PC-3 (cell line): ENCODE measurements around the gene BIRC3. TPM values are rescaled to one million over a fixed set of nuclear protein-coding genes. Genes with fewer than 3 reads are reported as not detected.

Experiments
- ATAC-seq: fragments of 200-7000 bp; cut with Tn5 transposase; 2 replicates; pipeline ENCODE4 v1.9.1; 2020; ENCODE audit warnings: mild to moderate bottlenecking, moderate library complexity
- BruUV-seq: library from RNA; stranded (reverse); fragments of 400-500 nt; replicated peaks from 2 replicates; lab custom pipeline; 2021; lab: Mats Ljungman, UMichigan
- CTCF ChIA-PET: fragments of 300-600 bp; sonication (Branson Sonifier 250); formaldehyde crosslinking; loops from one replicate; lab custom pipeline; 2022; ENCODE audit warnings: antibody characterized with exemption; lab: Charles Lee
- POLR2A ChIA-PET: fragments of 300-600 bp; sonication (Branson Sonifier 250); formaldehyde crosslinking; loops from one replicate; lab custom pipeline; 2022; ENCODE audit warnings: antibody characterized with exemption; ENCODE audit not compliant: unreplicated experiment; lab: Charles Lee
- DNase-seq: peaks from one replicate; pipeline ENCODE4 v3.0.0-alpha.2; 2015
- H2AFZ ChIP-seq: fragments of 300-600 bp; sonication (generic); 2 replicates; pipeline ENCODE4 v1.6.0; 2016; ENCODE audit warnings: antibody characterized with exemption, low read length
- H3F3A ChIP-seq: fragments of 300-600 bp; sonication (generic); one replicate; pipeline ENCODE4 v1.6.0; 2017; ENCODE audit warnings: antibody characterized with exemption, low read length, control low read depth, mild to moderate bottlenecking; ENCODE audit not compliant: unreplicated experiment
- H3K27ac ChIP-seq: fragments of 300-600 bp; sonication (generic); 2 replicates; pipeline ENCODE4 v1.5.1; 2016; ENCODE audit warnings: mild to moderate bottlenecking, low read length
- H3K27me3 ChIP-seq: fragments of 300-600 bp; sonication (generic); 2 replicates; pipeline ENCODE4 v1.6.1; 2016; ENCODE audit warnings: low read length, mixed read lengths
- H3K36me3 ChIP-seq: fragments of 300-600 bp; sonication (generic); 2 replicates; pipeline ENCODE4 v1.6.1; 2016; ENCODE audit warnings: low read depth, mixed run types, low read length, mixed read lengths
- H3K4me1 ChIP-seq: fragments of 300-600 bp; sonication (generic); 2 replicates; pipeline ENCODE4 v1.5.1; 2016; ENCODE audit warnings: low read length; ENCODE audit not compliant: insufficient read depth
- H3K4me2 ChIP-seq: fragments of 300-600 bp; sonication (generic); 2 replicates; pipeline ENCODE4 v1.6.0; 2016; ENCODE audit warnings: low read length
- H3K4me3 ChIP-seq: fragments of 300-600 bp; sonication (generic); 2 replicates; pipeline ENCODE4 v1.5.1; 2016; ENCODE audit warnings: mild to moderate bottlenecking, low read length, mixed read lengths
- H3K79me2 ChIP-seq: fragments of 300-600 bp; sonication (generic); 2 replicates; pipeline ENCODE4 v1.6.1; 2017; ENCODE audit warnings: low read length, mixed read lengths
- H3K9ac ChIP-seq: fragments of 300-600 bp; sonication (generic); 2 replicates; pipeline ENCODE4 v1.6.0; 2016; ENCODE audit warnings: mild to moderate bottlenecking, low read length
- H3K9me2 ChIP-seq: fragments of 300-600 bp; sonication (generic); replicated peaks from 2 replicates; pipeline ENCODE4 v1.6.1; 2016; ENCODE audit warnings: mixed run types, low read length, mixed read lengths
- H3K9me3 ChIP-seq: fragments of 300-600 bp; sonication (generic); 2 replicates; pipeline ENCODE4 v1.6.1; 2016; ENCODE audit warnings: low read length, mixed read lengths
- H4K20me1 ChIP-seq: fragments of 300-600 bp; sonication (generic); 2 replicates; pipeline ENCODE4 v1.6.1; 2016; ENCODE audit warnings: low read length, mixed read lengths
- CTCF ChIP-seq: fragments of 300-600 bp; sonication (generic); conservative IDR thresholded peaks from 2 replicates; pipeline ENCODE4 v1.5.1; 2017; ENCODE audit warnings: antibody characterized with exemption, low read depth, mild to moderate bottlenecking, low read length
- EZH2 ChIP-seq: fragments of 300-600 bp; sonication (generic); IDR thresholded peaks from one replicate; pipeline ENCODE4 v1.6.1; 2017; ENCODE audit warnings: antibody characterized with exemption, mild to moderate bottlenecking, low read length; ENCODE audit not compliant: unreplicated experiment
- EZH2phosphoT487 ChIP-seq: fragments of 300-600 bp; sonication (generic); IDR thresholded peaks from 2 replicates; pipeline ENCODE4 v1.6.1; 2018; ENCODE audit warnings: mild to moderate bottlenecking, antibody characterized with exemption, low read length, borderline replicate concordance
- intact Hi-C: fragments of 100-400 bp; cut with micrococcal nuclease; formaldehyde crosslinking; loops from 2 replicates; pipeline ENCODE4 v1.9.0; 2023
- total RNA-seq: library from RNA; depleted of rRNA; stranded (reverse); fragments of >200 nt; gene quantifications from 2 replicates; pipeline ENCODE4 v1.2.3, GENCODE V29; 2014

Gene BIRC3
- total RNA-seq, 1 experiment from 2014 or later = 4.2 TPM

- H3K9me2 ChIP-seq = no peaks in the 10 kb centered on the region
- no peak overlapping the region for H2AFZ ChIP-seq
- no peaks in the 10 kb centered on the region for H3F3A ChIP-seq
- POLR2A ChIA-PET = no interaction called here
- H3K4me1 ChIP-seq = peaks cover 32% of the 10 kb centered on the region
- no peak overlapping the region for H3K4me3 ChIP-seq
- H3K9ac ChIP-seq = no peak overlapping the region
- no TSS peak for BruUV-seq
- peaks cover 22% of the 10 kb centered on the region; the same call in 1 of the 2 replicates for H3K79me2 ChIP-seq
- no peaks in the 10 kb centered on the region for H4K20me1 ChIP-seq
- no peaks in the 10 kb centered on the region for H3K36me3 ChIP-seq
- no peaks in the 10 kb centered on the region for H3K27me3 ChIP-seq
- no peaks in the 10 kb centered on the region for H3K9me3 ChIP-seq
- ATAC-seq (no peak), DNase-seq (no peak)
- intact Hi-C loops = no loop called here
- CTCF ChIA-PET = interaction anchor here (1.1 kb wide), 1 partner anchor 16 kb away, joined by 5 read pairs; no protein-coding TSS in a partner anchor
- peak overlapping the region; percentile 19 for H3K4me2 ChIP-seq
- TF ChIP-seq EZH2phosphoT487 (no peak), CTCF (no peak), EZH2 (no peak)
- no peak overlapping the region for H3K27ac ChIP-seq
These were observed 5.3 kb downstream of the BIRC3 start for GRCh38 chr11:102322560-102322959.

GRCh38 chr11:102323542-102324251 is 6.4 kb downstream of the BIRC3 start:
- H3K4me3 ChIP-seq = no peak overlapping the region
- peaks cover 21% of the 10 kb centered on the region for H3K4me1 ChIP-seq
- CTCF ChIA-PET = interaction anchor here (0.6 kb wide), 1 partner anchor 29 kb away, joined by 3 read pairs; no protein-coding TSS in a partner anchor
- H3K36me3 ChIP-seq = no peaks in the 10 kb centered on the region
- intact Hi-C loops = no loop called here
- no TSS peak for BruUV-seq
- no peaks in the 10 kb centered on the region for H3K9me2 ChIP-seq
- H3K9ac ChIP-seq = no peak overlapping the region
- H3K79me2 ChIP-seq = peaks cover 18% of the 10 kb centered on the region; the same call in 1 of the 2 replicates
- H3K27me3 ChIP-seq = no peaks in the 10 kb centered on the region
- H3K4me2 ChIP-seq = peak overlapping the region; percentile 29
- ATAC-seq = peak; percentile 42; the same call in 1 of the 2 replicates
- no peaks in the 10 kb centered on the region for H3F3A ChIP-seq
- no peak overlapping the region for H3K27ac ChIP-seq
- H3K9me3 ChIP-seq = no peaks in the 10 kb centered on the region
- no peak for TF ChIP-seq CTCF
- no peak for TF ChIP-seq EZH2phosphoT487
- TF ChIP-seq EZH2 = no peak
- no peaks in the 10 kb centered on the region for H4K20me1 ChIP-seq
- DNase-seq = peak; percentile 71
- no peak overlapping the region for H2AFZ ChIP-seq
- POLR2A ChIA-PET = no interaction called here

GRCh38 chr11:102325088-102325487 is 7.8 kb downstream of the BIRC3 start:
- H3K9me3 ChIP-seq = no peaks in the 10 kb centered on the region
- CTCF ChIA-PET = no interaction called here
- DNase-seq (no peak), ATAC-seq (no peak; the same call in 1 of the 2 replicates)
- H3K27ac ChIP-seq = no peak overlapping the region
- no peaks in the 10 kb centered on the region; the same call in 1 of the 2 replicates for H3K36me3 ChIP-seq
- no peaks in the 10 kb centered on the region for H3K27me3 ChIP-seq
- H3K9me2 ChIP-seq = no peaks in the 10 kb centered on the region
- POLR2A ChIA-PET = no interaction called here
- H3K4me1 ChIP-seq = peaks cover 20% of the 10 kb centered on the region
- H4K20me1 ChIP-seq = no peaks in the 10 kb centered on the region
- no peak overlapping the region for H3K4me2 ChIP-seq
- no peak overlapping the region for H3K4me3 ChIP-seq
- H3K9ac ChIP-seq = no peak overlapping the region
- peaks cover 12% of the 10 kb centered on the region; the same call in 1 of the 2 replicates for H3K79me2 ChIP-seq
- intact Hi-C loops = no loop called here
- BruUV-seq = no TSS peak
- no peak overlapping the region for H2AFZ ChIP-seq
- TF ChIP-seq EZH2phosphoT487 (no peak), CTCF (0 out of 2 replicates have a peak, but pooled peaks have one; percentile 12), EZH2 (no peak)
- H3F3A ChIP-seq = no peaks in the 10 kb centered on the region
